ENCODE results near the gene ZMIZ1.

Gene ZMIZ1

GRCh38 chr10:79255007-79255507, 186.3 kb downstream of the ZMIZ1 start:
- DNase-seq: no peak

DNA sequence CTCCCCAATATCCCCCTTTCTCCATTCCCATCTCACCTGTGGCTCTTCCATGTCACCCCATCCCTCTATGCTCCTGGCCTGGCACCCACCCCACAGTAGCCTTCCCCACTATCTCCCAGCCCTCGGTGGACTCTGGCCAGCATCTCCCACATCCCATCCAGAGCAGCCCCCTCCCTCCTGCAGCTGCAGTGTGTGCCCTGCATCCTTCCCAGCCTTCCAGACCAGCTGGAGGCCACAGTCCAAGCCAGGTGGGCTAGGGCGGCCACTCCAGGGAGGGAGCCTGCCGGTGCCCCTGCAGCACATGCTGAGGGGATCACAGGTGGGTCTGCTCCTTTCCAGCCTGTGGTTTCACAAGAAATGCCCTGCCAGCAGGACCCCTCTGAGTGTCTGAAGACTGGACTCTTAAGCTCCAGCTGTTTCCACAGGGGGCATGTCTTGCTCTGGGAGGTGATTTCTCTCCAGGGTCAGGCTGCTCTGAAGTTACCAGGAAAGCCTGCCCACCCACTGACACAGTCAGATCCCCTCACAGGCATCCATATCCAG, 187.6 kb downstream of the ZMIZ1 start:
- DNase-seq: no peak

GRCh38 chr10:79258894-79259293, 190.1 kb downstream of the ZMIZ1 start:
- no peak for DNase-seq

DNA sequence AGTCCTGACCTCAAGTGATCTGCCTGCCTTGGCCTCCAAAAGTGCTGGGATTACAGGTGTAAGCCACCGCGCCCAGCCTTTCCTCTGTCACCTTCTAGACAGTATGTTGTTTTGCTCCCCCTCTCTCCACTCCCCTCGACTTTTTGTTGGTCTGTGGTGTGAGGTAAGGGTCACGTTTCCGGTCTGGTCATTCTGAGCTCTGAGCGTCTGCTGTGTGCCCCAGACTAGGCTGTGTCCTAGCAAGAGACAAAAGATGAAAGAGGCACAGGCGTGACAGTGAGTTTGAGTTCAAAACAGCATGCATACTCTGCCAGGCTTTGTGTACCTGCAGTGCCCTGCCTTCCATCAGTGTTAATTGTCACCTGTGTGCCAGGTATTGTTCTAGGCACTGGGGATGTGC, 191.1 kb downstream of the ZMIZ1 start:
- no peak for DNase-seq

GRCh38 chr10:79260811-79261740, 192.3 kb downstream of the ZMIZ1 start:
- peak; percentile 67 for DNase-seq

GRCh38 chr10:79262131-79262530, 193.4 kb downstream of the ZMIZ1 start:
- DNase-seq: no peak

DNA sequence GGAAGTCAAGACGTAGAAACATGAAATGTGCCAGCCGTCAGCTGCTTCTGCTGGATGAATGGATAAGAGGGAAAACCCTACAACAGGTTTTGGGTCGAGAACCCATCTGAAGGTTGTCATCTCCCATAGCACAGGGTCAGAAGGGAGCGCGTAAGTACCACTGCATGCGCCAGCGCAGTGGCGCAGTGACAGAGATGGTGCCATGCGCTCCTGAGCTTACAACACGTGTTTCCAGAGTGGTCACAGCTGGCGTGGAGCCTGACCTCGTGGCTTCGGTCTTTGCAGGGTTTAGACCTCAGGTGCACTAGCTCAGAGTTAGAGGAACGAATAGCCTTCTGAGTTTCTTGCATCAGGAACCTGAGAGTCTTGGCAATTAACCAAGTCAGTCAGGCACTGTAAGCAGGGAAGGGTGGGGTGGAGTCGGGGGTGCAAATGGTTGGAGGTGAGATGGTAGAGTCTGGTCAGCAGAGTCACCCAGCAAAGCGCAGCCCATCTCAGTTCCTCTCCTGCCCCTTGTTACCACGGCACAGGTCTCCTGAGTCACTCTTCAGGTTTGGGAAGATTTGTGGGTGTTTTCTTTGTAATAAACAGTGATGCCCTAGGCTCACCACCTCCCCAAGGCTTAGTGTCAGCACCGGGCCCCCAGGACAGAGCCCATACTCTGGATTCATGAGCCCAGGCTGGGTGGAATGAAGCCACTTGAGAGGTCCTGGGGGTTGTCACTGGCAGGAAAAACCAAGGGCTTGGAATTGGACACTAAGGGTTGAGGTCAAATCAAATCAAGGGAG, 194.4 kb downstream of the ZMIZ1 start:
- DNase-seq: no peak

GRCh38 chr10:79263939-79264338, 195.2 kb downstream of the ZMIZ1 start:
- no peak for DNase-seq

DNA sequence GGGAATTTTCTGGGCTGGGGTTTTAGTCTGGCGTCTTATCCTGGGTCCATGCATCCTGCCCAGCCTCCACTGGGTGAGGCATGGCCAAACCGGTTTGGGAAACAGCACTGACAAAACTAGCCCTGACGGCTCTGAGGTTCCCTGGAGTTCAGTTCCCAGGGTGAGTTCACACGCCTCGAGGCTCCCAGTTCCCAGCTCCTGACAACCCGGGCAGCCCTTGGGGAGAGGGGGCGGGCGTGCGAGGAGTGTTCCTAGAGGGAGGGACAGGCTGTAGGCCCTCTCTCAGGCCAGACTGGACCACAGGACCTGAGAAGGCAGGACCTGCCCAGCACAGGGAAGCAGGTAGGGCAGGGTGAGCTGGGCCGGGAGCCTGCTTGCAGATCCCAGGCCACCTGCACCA, 196.2 kb downstream of the ZMIZ1 start:
- no peak for DNase-seq

DNA sequence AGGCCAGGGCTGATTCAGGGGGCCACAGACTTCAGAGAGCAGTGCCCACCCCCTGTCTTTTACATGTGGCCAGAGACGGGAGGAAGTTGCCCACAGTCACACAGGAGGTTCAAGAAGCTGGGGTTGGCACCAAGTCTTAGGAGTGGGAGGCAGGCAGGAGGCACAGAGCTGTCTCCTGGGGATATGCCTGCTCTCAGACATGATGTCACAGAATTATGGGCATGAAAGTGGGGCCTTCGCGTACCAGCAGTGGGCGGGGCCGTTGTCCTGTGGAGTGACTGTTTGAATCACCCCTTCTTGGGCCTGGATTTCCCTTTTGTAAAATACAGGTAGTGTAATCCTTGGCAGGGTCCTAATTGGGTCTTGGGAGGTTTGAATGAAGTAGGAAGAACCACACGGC, 197.3 kb downstream of the ZMIZ1 start:
- DNase-seq: no peak

GRCh38 chr10:79266543-79267312, 198.0 kb downstream of the ZMIZ1 start:
- no peak for DNase-seq

DNA sequence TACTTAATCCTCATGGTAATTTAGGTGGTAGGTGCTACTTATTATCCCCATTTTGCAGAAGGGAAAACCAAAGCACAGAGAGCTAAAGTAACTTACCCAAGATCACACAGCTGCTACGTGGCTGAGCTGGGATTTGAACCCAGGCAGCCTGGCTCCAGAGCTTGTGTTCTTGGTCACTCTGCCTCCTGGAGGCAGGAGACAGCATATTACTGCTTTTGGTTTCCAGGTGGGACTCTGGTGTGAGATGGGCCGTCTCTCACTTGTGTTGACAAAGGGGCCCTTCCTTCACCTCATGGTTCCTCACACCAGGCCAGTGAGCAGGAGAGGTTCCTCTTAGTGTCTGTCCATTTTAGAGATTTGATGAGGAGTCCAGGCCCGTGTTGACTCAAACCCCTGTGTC, 198.7 kb downstream of the ZMIZ1 start:
- no peak for DNase-seq

GRCh38 chr10:79268161-79268601, 199.4 kb downstream of the ZMIZ1 start:
- DNase-seq: no peak

DNA sequence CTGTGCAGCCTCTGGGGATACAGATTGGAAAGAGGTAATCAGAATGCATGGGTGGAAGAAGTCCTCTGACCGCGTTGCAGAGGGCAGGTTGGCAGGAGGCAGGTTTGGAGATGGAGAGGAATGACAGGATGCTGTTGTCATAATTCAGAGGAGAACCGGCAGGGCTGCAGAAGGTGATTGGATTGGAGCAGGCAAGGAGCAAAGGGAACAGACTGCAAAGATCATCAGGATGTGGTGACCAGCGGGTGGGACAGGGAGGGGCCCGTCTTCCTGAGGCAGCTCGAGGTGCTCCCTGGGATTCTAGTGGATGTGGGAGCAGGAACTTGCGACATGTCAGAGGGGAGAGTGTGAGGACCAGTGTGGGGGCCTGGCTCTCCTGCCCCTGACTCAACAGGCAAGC, 200.0 kb downstream of the ZMIZ1 start:
- no peak for DNase-seq

DNA sequence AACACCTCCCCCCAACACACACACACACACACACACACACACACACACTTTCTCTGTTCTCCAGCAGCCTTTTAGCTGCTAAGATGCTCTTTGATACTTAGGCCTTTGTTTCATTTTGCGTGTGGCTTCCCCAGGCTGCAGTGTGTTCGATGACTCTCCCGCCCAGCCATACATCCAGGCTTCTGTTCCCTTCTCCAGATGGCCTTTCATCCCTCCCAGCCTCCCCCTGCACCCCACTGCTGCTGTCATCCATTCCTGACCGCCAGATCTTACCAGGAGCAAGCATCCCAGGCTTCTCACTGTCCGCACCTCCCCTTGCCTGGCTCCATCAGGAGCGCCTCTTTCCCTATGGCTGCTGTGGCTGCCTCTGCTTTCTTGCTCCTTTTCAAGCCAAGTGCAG, 200.7 kb downstream of the ZMIZ1 start:
- no peak for DNase-seq

- peak; percentile 14 for DNase-seq
These were observed 201.2 kb downstream of the ZMIZ1 start for GRCh38 chr10:79269969-79270368.

DNA sequence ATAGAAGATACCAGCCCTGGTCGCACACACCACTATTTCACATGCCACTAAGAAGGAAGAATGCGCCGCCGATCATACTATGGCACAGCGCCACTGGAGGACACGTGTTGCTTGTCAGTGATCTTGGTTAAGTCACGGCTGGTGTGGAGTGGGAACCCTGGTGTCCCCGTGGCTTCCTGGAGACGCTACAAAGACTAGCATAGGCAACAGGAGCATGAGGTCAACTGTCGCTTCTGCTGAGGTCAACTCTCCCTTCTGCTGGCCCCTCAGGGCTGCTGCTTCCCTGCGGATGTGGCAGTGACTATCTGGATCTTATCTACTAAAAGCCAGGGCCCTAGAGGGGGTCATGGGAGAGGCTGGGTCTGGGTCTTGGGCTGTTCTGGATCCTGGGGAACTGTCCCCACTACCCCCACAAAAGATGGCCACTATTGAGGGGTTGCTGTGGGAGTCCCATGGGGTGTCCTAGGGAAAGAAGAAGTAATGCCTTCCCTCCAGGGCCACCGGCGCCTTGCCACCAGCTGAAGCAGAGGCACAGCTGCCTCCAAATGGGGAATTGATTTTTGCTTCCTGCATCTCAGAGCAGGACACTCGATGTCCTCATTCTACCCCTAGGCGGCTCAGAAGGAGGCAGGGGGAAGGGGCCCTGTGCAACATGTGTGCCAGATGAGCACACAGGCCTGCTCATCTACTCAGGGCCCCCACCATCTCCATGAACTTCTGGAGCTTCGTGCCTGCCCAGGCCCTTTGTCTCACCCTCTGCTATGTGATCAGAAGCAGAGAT, 201.9 kb downstream of the ZMIZ1 start:
- DNase-seq: no peak

- no peak for DNase-seq
These were observed 203.6 kb downstream of the ZMIZ1 start for GRCh38 chr10:79272353-79272752.

- no peak for DNase-seq
These were observed 204.8 kb downstream of the ZMIZ1 start for GRCh38 chr10:79273604-79274003.

DNA sequence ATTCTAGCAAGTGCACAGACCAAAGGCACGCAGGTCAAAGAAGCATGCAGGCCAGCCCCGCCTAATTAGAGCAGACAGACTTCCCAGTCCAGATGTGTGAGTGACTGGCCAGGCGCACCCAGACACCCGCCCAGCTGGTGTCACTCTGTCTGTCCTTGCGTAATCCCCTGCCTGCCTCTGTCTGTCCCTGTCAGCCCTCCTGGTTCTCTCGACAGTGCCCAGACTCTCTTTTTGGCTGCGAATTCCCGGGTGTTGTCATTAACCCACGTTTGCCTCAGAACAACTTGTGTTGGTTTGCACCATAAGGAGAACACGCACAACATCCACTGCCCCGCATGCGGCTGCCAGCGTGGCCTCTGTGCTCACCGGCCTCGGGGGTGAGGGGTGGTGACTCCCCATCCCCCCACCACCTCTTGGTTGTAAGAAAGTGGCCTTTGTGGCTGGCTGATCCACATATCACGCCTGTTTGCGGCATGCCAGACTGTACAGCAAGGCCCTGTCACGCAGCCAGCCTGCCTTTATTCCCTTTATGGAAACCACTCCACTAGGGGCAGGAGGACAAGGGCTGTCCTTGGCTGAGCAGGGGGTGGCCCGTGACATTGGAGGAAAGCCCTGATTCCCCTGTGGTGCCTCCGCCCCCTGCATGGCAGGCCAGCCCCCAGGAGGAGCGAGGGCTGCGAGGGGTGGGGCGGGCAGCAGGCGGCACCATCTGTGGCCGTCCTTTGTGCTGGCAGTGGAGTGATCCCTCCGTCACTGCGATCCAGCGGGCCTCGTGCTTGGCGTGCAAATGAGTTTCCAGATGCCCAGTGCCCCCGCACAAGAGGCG, 205.7 kb downstream of the ZMIZ1 start:
- DNase-seq: peak; percentile 77

GRCh38 chr10:79275105-79275430, 206.3 kb downstream of the ZMIZ1 start:
- DNase-seq: no peak

Measured in DMS 273 treated with DMSO at 0.1 percent for 48 hours (cell line).